Measurements from ENCODE around the gene ZFYVE21. TPM values are rescaled to one million over a fixed set of nuclear protein-coding genes. Genes with fewer than 3 reads are reported as not detected.
A peak's percentile ranks its signal among the peaks of the same experiment; 100 is the strongest.

ZFYVE21 gene
- total RNA-seq, 4 donors from 2014 or later, result 69.5 to 134 (median 89.3) TPM

- H3K4me3 ChIP-seq, result no peak overlapping the region
- peaks cover 37 to 98% (median 59%) of the 10 kb centered on the region in 3 donors for H3K4me1 ChIP-seq
- no peak for DNase-seq
Observed at GRCh38 chr14:103725001-103725682, 9.5 kb downstream of the ZFYVE21 start.

GRCh38 chr14:103725739-103726395 is 10.3 kb downstream of the ZFYVE21 start:
- TF ChIP-seq POLR2A (IDR thresholded peaks at IDR 0.05) (no peak), CTCF (IDR thresholded peaks at IDR 0.05) (no peak)
- H3K4me1 ChIP-seq, result peaks cover 44 to 98% (median 66%) of the 10 kb centered on the region in 3 donors

More at GRCh38 chr14:103725001-103725682, 9.5 kb downstream of the ZFYVE21 start:
- peak overlapping the region in 3 of 4 donors; percentile 76 to 82 (median 80) for H3K27ac ChIP-seq
- peaks cover 10 to 62% (median 15%) of the 10 kb centered on the region in 3 donors for H3K36me3 ChIP-seq
- H3K9me3 ChIP-seq, result no peaks in the 10 kb centered on the region
- intact Hi-C loops (cut with DNase I), result no loop called here
- WGBS, 2 donors, result 90% methylated on average over 7 to 9 of the region's 29 CpGs
- TF ChIP-seq POLR2A (IDR thresholded peaks at IDR 0.05), result no peak
- no peak for TF ChIP-seq CTCF (IDR thresholded peaks at IDR 0.05)
- no peaks in the 10 kb centered on the region for H3K27me3 ChIP-seq

GRCh38 chr14:103726474-103726873 is 10.9 kb downstream of the ZFYVE21 start:
- H3K9me3 ChIP-seq, result no peaks in the 10 kb centered on the region
- no peak overlapping the region for H3K4me3 ChIP-seq
- WGBS, 2 donors, result 90 to 99% methylated on average over 6 to 11 of the region's 18 CpGs
- H3K4me1 ChIP-seq, result peaks cover 44 to 98% (median 62%) of the 10 kb centered on the region in 3 donors
- intact Hi-C loops (cut with DNase I), result no loop called here
- no peaks in the 10 kb centered on the region for H3K27me3 ChIP-seq
- H3K27ac ChIP-seq, result no peak overlapping the region
- peaks cover 13 to 63% (median 19%) of the 10 kb centered on the region in 3 donors for H3K36me3 ChIP-seq
- no peak for TF ChIP-seq CTCF (IDR thresholded peaks at IDR 0.05)
- no peak for TF ChIP-seq POLR2A (IDR thresholded peaks at IDR 0.05)
- DNase-seq, result no peak

More at GRCh38 chr14:103725739-103726395, 10.3 kb downstream of the ZFYVE21 start:
- Histone ChIP-seq H3K36me3 (peaks cover 13 to 63% (median 19%) of the 10 kb centered on the region in 3 donors), H3K4me3 (no peak overlapping the region), H3K27ac (peak overlapping the region in 3 of 4 donors; percentile 76 to 82 (median 80)), H3K27me3 (no peaks in the 10 kb centered on the region), H3K9me3 (no peaks in the 10 kb centered on the region)
- intact Hi-C loops (cut with DNase I), result no loop called here
- WGBS, 2 donors, result 89% methylated on average over 6 to 8 of the region's 16 CpGs
- no peak for DNase-seq

- TF ChIP-seq POLR2A (IDR thresholded peaks at IDR 0.05), result no peak
- TF ChIP-seq CTCF (IDR thresholded peaks at IDR 0.05), result no peak
- H3K27ac ChIP-seq, result no peak overlapping the region
- DNase-seq, result no peak
- H3K9me3 ChIP-seq, result no peaks in the 10 kb centered on the region
- peaks cover 19 to 73% (median 19%) of the 10 kb centered on the region in 3 donors for H3K36me3 ChIP-seq
- WGBS, 2 donors, result 80 to 81% methylated on average over 25 to 36 of the region's 53 CpGs
- no peaks in the 10 kb centered on the region for H3K27me3 ChIP-seq
- peaks cover 44 to 95% (median 54%) of the 10 kb centered on the region in 3 donors for H3K4me1 ChIP-seq
- intact Hi-C loops (cut with DNase I), result no loop called here
- H3K4me3 ChIP-seq, result no peak overlapping the region
Observed at GRCh38 chr14:103727313-103727980, 11.8 kb downstream of the ZFYVE21 start.
